Omental fat pad (tissue), 4 donors: ENCODE results near the gene SEMA3C. TPM values are rescaled to one million over a fixed set of nuclear protein-coding genes. Genes with fewer than 3 reads are reported as not detected.
A peak's percentile ranks its signal among the peaks of the same experiment; 100 is the strongest.

Source experiments
- ATAC-seq: fragments of 150-250 bp; one replicate; pipeline ENCODE4 v1.9.1; 2016; ENCODE audit warnings: mild to moderate bottlenecking, moderate library complexity; ENCODE audit not compliant: low FRiP score
- DNase-seq: peaks from one replicate; pipeline ENCODE4 v3.0.0-alpha.2; 2019; ENCODE audit warnings: low spot score
- CTCF ChIP-seq, 3 donors: fragments of 450-650 bp; IDR thresholded peaks; one replicate each; pipeline ENCODE4 v1.5.1; 2016 to 2017; ENCODE audit warnings: antibody characterized with exemption in 3 of 3, mild to moderate bottlenecking in 3 of 3, moderate library complexity in 2 of 3
- total RNA-seq, 4 donors: library from RNA; depleted of rRNA; stranded (reverse); fragments of >200 nt; gene quantifications; one replicate each; pipeline ENCODE4 v1.1.0, GENCODE V29; 2016

Gene SEMA3C
- total RNA-seq, 4 donors from 2014 or later, result 46.2 to 201 (median 126) TPM

DNA sequence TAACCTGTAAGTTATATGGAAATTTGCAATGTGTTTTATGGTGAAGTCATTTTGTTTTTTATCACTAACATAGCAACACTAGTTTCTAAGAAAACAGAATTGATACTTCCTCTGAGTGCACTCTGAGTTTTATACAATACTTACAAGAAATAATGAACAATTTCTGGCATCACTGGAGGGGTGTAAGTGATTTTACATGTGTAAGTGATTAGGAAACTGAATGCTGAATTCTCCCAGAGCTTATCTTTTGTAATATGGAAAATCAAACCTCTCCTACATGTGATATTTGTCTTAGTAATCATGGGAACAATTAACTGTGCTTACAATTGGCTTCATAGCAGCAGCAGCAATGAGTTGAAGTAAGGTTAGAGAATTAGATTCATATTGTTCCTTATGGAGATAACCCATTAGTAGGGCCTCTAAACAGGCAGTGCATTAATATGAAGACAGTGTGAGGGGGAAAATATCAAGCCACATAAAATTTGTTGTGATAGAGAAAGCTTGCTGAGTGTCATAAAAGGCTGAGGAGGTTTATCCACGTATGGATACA, 37.4 kb downstream of the SEMA3C start:
- DNase-seq (no peak), ATAC-seq (no peak)
- TF ChIP-seq CTCF (IDR thresholded peaks at IDR 0.05), result no peak

GRCh38 chr7:80879849-80880248, 39.0 kb downstream of the SEMA3C start:
- DNase-seq, result no peak
- ATAC-seq, result no peak
- no peak for TF ChIP-seq CTCF (IDR thresholded peaks at IDR 0.05)

GRCh38 chr7:80876894-80877414, 41.9 kb downstream of the SEMA3C start:
- TF ChIP-seq CTCF (IDR thresholded peaks at IDR 0.05), result no peak
- DNase-seq (no peak), ATAC-seq (peak; percentile 70)

- DNase-seq (no peak), ATAC-seq (no peak)
- no peak for TF ChIP-seq CTCF (IDR thresholded peaks at IDR 0.05)
These were observed 43.2 kb downstream of the SEMA3C start for GRCh38 chr7:80875537-80876120.

- DNase-seq (no peak), ATAC-seq (no peak)
- TF ChIP-seq CTCF (IDR thresholded peaks at IDR 0.05), result no peak
These were observed 45.7 kb downstream of the SEMA3C start for GRCh38 chr7:80873140-80873539.

DNA sequence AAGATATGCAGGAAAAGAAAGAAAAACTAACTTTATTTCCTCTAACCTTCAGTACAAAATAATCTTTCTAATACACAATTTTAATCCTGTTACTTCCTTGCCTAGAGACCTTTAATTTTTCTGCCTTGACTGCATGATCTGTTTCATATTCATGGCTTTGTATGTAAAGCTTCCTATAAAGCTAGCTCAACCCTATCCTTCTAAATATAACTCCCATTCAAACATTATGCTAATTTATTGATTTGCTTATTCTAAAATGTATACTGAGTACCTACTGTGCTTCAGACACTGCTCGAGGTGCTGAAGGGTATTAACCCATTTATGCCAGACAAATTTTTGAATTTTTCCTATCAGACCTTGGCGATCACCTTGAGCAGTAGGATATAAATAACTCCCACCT, 47.6 kb downstream of the SEMA3C start:
- TF ChIP-seq CTCF (IDR thresholded peaks at IDR 0.05), result no peak
- ATAC-seq, result no peak

DNA sequence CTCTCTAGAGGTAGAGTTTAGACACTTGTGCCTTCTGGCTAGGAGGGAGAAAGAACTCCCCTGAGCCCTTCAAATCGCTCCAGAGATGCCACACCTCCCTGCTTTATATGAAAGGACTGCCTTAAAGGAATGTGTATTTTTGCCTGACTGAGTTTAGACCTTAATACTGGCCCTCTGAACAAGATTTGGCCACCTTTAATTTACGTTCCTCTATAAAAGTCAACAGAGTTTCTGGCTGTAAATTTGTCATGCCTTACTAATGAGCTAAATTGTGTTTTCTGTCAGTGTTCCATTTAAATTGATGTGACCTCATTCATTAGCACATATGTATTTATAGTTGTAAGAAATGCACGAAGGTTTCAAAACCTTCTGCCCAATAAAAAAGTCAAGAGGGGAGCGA, 48.0 kb downstream of the SEMA3C start:
- ATAC-seq, result no peak
- no peak for DNase-seq
- no peak for TF ChIP-seq CTCF (IDR thresholded peaks at IDR 0.05)

More for the DNA sequence above, 47.6 kb downstream of the SEMA3C start:
- no peak for DNase-seq
